GM12878 (cell line): ENCODE data around the gene DMRTB1. TPM values are rescaled to one million over a fixed set of nuclear protein-coding genes. Genes with fewer than 3 reads are reported as not detected.

Source experiments
- ATAC-seq: fragments of 200-7000 bp; cut with Tn5 transposase; 3 replicates; pipeline ENCODE4 v1.9.1; 2020; ENCODE audit warnings: mild to moderate bottlenecking, moderate library complexity
- BruUV-seq: library from RNA; stranded (reverse); fragments of 400-500 nt; replicated peaks from 2 replicates; lab custom pipeline; 2021; lab: Mats Ljungman, UMichigan
- CTCF ChIA-PET: fragments of 300-600 bp; sonication (Branson Sonifier 250); formaldehyde crosslinking; extraction: SDS; loops from one replicate; lab custom pipeline; 2021; ENCODE audit warnings: inconsistent platforms; lab: Yijun Ruan, JAX
- POLR2A ChIA-PET: fragments of 350-600 bp; formaldehyde crosslinking; extraction: SDS; loops from one replicate; lab custom pipeline; 2021; ENCODE audit warnings: inconsistent platforms; lab: Charles Lee
- RAD21 ChIA-PET: fragments of 300-600 bp; sonication (Branson Sonifier 250); formaldehyde crosslinking; loops from one replicate; lab custom pipeline; 2023; ENCODE audit warnings: antibody characterized with exemption; ENCODE audit not compliant: unreplicated experiment; lab: Charles Lee
- SMC1A ChIA-PET: fragments of 300-600 bp; sonication (Branson Sonifier 250); formaldehyde crosslinking; loops from one replicate; lab custom pipeline; 2023; ENCODE audit not compliant: unreplicated experiment, uncharacterized antibody; lab: Charles Lee
- DNase-seq: peaks from one replicate; pipeline ENCODE4 v3.0.0-alpha.2; 2011; ENCODE audit warnings: low read depth, low spot score
- FAIRE-seq: peaks from 3 replicates; lab custom pipeline; 2011; peaks lifted over from hg19 to GRCh38; lab: Jason Lieb, UNC
- H2AFZ ChIP-seq: 2 replicates; pipeline ENCODE4 v1.6.0; 2011; ENCODE audit warnings: low read depth, low read length, control low read depth; ENCODE audit not compliant: control insufficient read depth
- H3K27ac ChIP-seq: 2 replicates; pipeline ENCODE4 v1.5.1; 2011; ENCODE audit warnings: control low read depth; ENCODE audit not compliant: control insufficient read depth, insufficient read depth
- H3K27me3 ChIP-seq, 2 experiments: replicated peaks in 1 of 2; 2 replicates each; pipeline versions ENCODE4 v1.6.0 to v1.6.1; 2011; ENCODE audit warnings: low read length in 1 of 2; ENCODE audit not compliant: control insufficient read depth in 2 of 2, insufficient read depth in 2 of 2
- H3K36me3 ChIP-seq, 2 experiments: 2 replicates each; pipeline ENCODE4 v1.5.1; 2011; ENCODE audit warnings: low read length in 1 of 2; ENCODE audit not compliant: control insufficient read depth in 2 of 2, insufficient read depth in 2 of 2
- H3K4me1 ChIP-seq: 2 replicates; pipeline ENCODE4 v1.6.1; 2011; ENCODE audit warnings: mild to moderate bottlenecking, low read length, moderate library complexity, mixed read lengths; ENCODE audit not compliant: control insufficient read depth, insufficient read depth
- H3K4me2 ChIP-seq: 2 replicates; pipeline ENCODE4 v1.6.0; 2011; ENCODE audit warnings: control low read depth; ENCODE audit not compliant: control insufficient read depth, insufficient read depth
- H3K4me3 ChIP-seq: fragments of 200-600 bp; sonication (generic); 2 replicates; pipeline ENCODE4 v1.5.1; 2016
- H3K79me2 ChIP-seq: 2 replicates; pipeline ENCODE4 v1.6.0; 2011; ENCODE audit warnings: low read length; ENCODE audit not compliant: control insufficient read depth, insufficient read depth
- H3K9ac ChIP-seq: 2 replicates; pipeline ENCODE4 v1.8.0; 2011; ENCODE audit warnings: low read length, control low read depth, mixed read lengths; ENCODE audit not compliant: control insufficient read depth, insufficient read depth
- H3K9me3 ChIP-seq: replicated peaks from 3 replicates; pipeline ENCODE4 v1.5.1; 2011; ENCODE audit warnings: mild to moderate bottlenecking, low read length; ENCODE audit not compliant: control insufficient read depth, insufficient read depth
- H4K20me1 ChIP-seq: 2 replicates; pipeline ENCODE4 v1.6.0; 2011; ENCODE audit not compliant: control insufficient read depth, insufficient read depth
- EP300 ChIP-seq, 2 experiments: fragments of 150-350 bp in 1 of 2; IDR thresholded peaks; 2 replicates each; pipeline ENCODE4 v1.6.1; 2011 to 2012; ENCODE audit warnings: low read depth in 2 of 2, low read length in 2 of 2, borderline replicate concordance in 1 of 2, improper control_type of control experiment in 1 of 2, inconsistent platforms in 1 of 2; ENCODE audit not compliant: control insufficient read depth in 1 of 2
- ETV6 ChIP-seq, 2 experiments: fragments of 450-650 bp in 1 of 2; IDR thresholded peaks in 1 of 2; conservative IDR thresholded peaks in 1 of 2; 2 replicates each; pipeline ENCODE4 v1.6.1; 2014; ENCODE audit warnings: antibody characterized with exemption in 1 of 2, borderline replicate concordance in 1 of 2, low read depth in 1 of 2, mild to moderate bottlenecking in 1 of 2, moderate library complexity in 1 of 2
- FOS ChIP-seq: IDR thresholded peaks from 3 replicates; pipeline ENCODE4 v1.6.1; 2011; ENCODE audit warnings: borderline replicate concordance; ENCODE audit not compliant: insufficient read length; ENCODE audit errors: extremely low read depth
- SREBF1 ChIP-seq: IDR thresholded peaks from 2 replicates; pipeline ENCODE4 v1.6.1; 2012; ENCODE audit warnings: mild to moderate bottlenecking, low read length
- WRNIP1 ChIP-seq: IDR thresholded peaks from 2 replicates; pipeline ENCODE4 v1.6.1; 2011; ENCODE audit warnings: low read depth, low read length, improper control_type of control experiment, borderline replicate concordance
- YBX1 ChIP-seq: fragments of 450-650 bp; IDR thresholded peaks from 2 replicates; pipeline ENCODE4 v1.6.1; 2016; ENCODE audit warnings: antibody characterized with exemption
- WGBS: methylation state at CpG from one replicate; pipeline ENCODE4 v1.1.6; 2016; ENCODE audit warnings: low lambda C conversion rate; ENCODE audit not compliant: insufficient replicate concordance, insufficient coverage; ENCODE audit errors: missing lambda C conversion rate; 5-methylcytosine and 5-hydroxymethylcytosine counted together
- in situ Hi-C: fragments of 300-500 bp; cut with MboI; formaldehyde crosslinking; loops from 9 replicates; pipeline ENCODE4 v1.14.3; 2018; ENCODE audit warnings: mixed read lengths
- intact Hi-C: fragments of 100-400 bp; cut with micrococcal nuclease; formaldehyde crosslinking; loops from one replicate; pipeline ENCODE4 v1.14.2; 2022; ENCODE audit not compliant: unreplicated experiment
- polyA plus RNA-seq, 11 experiments: library from polyadenylated mRNA; depleted of rRNA in 4 of 11; unstranded in 6 of 11; stranded (reverse) in 5 of 11; fragments of >200 nt; fragmentation: Nextera tagmentation in 4 of 11; fragmentation: Illumina TruSeq in 1 of 11; extraction: Ambion mirVana in 4 of 11; extraction: Trizol in 1 of 11; gene quantifications; 1 replicate in 1 of 11; 2 replicates in 10 of 11; pipeline versions ENCODE4 v1.2.1 to v1.2.3, GENCODE V29; 2011 to 2016; ENCODE audit warnings: inconsistent platforms in 2 of 11, missing spikeins in 2 of 11, low read depth in 1 of 11
- total RNA-seq, 4 experiments: library from RNA; depleted of rRNA in 3 of 4; stranded (reverse); fragments of >200 nt in 3 of 4; fragmentation: Illumina TruSeq in 1 of 4; extraction: Trizol in 1 of 4; gene quantifications; 2 replicates each; pipeline versions ENCODE4 v1.2.1 to v1.2.3, GENCODE V29; 2013 to 2021
- TF ChIP-seq, protein P1 (sequence below): IDR thresholded peaks from 2 replicates; pipeline ENCODE4 v1.6.1; 2011; ENCODE audit warnings: low read depth, low read length, improper control_type of control experiment, borderline replicate concordance
- TF ChIP-seq, protein P2 (sequence below): IDR thresholded peaks from 2 replicates; pipeline ENCODE4 v1.6.1; 2012; ENCODE audit warnings: low read length, inconsistent platforms

The DMRTB1 gene
- total and polyA plus RNA-seq, 10 of the 15 experiments (the other 5 are each of a cell fraction or from before 2014, with no cell fraction given), result not detected

DNA sequence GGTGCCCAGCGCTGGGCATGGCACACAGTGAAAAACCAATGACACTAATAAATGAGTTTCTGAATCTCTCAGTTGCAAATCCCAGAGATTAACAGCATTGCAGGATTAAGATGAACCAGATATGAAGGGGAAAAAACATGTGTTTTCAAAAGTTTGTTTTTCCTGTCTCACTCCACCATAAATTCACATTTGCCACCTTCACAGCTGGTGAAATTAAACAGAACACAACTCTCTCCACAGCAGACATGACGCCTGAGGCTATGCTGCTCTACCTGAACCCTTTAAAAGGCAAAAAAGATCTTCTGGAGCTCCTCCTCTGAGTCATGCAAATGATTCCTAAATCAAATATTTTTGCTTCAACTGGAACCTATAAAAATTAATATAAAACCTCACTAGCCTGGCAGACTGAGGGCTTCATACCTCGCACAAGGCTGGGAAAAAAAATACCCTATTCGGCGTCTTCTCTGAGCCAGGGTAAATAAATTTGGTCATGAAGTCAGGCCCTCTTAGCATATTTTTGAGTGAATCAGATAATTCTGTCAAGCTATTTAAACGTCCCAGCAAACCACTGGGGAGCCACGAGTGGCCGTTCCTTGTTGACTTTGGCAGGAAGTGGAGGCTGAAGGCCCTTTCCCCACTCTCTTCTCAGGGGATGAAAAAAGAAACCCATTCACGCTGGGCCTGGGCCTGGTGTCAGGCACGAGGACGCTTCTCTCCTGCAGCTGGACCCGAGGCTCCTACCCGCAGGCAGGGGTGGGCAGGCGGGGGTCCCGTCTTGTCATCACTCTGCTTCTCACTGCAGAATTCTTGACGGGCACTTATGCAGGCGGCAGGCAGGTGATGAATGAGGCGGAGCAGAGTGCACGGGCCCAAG is 53.0 kb downstream of the DMRTB1 start:
- H3K36me3 ChIP-seq, result no peaks in the 10 kb centered on the region
- no peaks in the 10 kb centered on the region for H4K20me1 ChIP-seq
- 34% methylated on average over 19 of the region's 19 CpGs for WGBS
- H3K4me2 ChIP-seq, result no peak overlapping the region
- ChIA-PET POLR2A (no interaction called here), RAD21 (no interaction called here), SMC1A (no interaction called here), CTCF (interaction anchor here (0.5 kb wide), 1 partner anchor 125 kb away, joined by 3 read pairs; no protein-coding TSS in a partner anchor)
- H3K4me3 ChIP-seq, result no peak overlapping the region
- FAIRE-seq, result no peak
- in situ Hi-C loops, result no loop called here
- no peak for ATAC-seq
- no peak overlapping the region for H2AFZ ChIP-seq
- H3K9me3 ChIP-seq, result no peaks in the 10 kb centered on the region
- intact Hi-C loops, result no loop called here
- H3K27ac ChIP-seq, result no peak overlapping the region
- no peaks in the 10 kb centered on the region for H3K79me2 ChIP-seq
- H3K27me3 ChIP-seq, result no peaks in the 10 kb centered on the region
- BruUV-seq, result no TSS peak
- H3K4me1 ChIP-seq, result no peaks in the 10 kb centered on the region
- H3K9ac ChIP-seq, result no peak overlapping the region
- DNase-seq, result no peak
- TF ChIP-seq FOS, result no peak
- TF ChIP-seq, protein P1, sequence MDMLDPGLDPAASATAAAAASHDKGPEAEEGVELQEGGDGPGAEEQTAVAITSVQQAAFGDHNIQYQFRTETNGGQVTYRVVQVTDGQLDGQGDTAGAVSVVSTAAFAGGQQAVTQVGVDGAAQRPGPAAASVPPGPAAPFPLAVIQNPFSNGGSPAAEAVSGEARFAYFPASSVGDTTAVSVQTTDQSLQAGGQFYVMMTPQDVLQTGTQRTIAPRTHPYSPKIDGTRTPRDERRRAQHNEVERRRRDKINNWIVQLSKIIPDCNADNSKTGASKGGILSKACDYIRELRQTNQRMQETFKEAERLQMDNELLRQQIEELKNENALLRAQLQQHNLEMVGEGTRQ, result no peak
- TF ChIP-seq SREBF1, result no peak
- TF ChIP-seq EP300 (IDR thresholded peaks at IDR 0.05; ENCODE audit: borderline replicate concordance in 1 of 2, control insufficient read depth in 1 of 2, low read depth in 2 of 2, low read length in 2 of 2), result no peak
- TF ChIP-seq ETV6 (conservative IDR thresholded peaks at IDR 0.05 in 1 of 2, IDR thresholded peaks at IDR 0.05 in 1 of 2; ENCODE audit: borderline replicate concordance in 1 of 2, low read depth in 1 of 2), result no peak
- TF ChIP-seq, protein P2, sequence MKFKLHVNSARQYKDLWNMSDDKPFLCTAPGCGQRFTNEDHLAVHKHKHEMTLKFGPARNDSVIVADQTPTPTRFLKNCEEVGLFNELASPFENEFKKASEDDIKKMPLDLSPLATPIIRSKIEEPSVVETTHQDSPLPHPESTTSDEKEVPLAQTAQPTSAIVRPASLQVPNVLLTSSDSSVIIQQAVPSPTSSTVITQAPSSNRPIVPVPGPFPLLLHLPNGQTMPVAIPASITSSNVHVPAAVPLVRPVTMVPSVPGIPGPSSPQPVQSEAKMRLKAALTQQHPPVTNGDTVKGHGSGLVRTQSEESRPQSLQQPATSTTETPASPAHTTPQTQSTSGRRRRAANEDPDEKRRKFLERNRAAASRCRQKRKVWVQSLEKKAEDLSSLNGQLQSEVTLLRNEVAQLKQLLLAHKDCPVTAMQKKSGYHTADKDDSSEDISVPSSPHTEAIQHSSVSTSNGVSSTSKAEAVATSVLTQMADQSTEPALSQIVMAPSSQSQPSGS, result no peak
- TF ChIP-seq WRNIP1, result no peak
- no peak for TF ChIP-seq YBX1
